ENCODE measurements around the gene LHX3.
"Not testable (repeated sequence)": the region's sequence is repeated elsewhere in the genome, so short reads cannot be mapped to it uniquely, and the experiment has no call there.

LHX3 gene

GRCh38 chr9:136241542-136241941 lies 36.6 kb upstream of the LHX3 start:
- no peak for DNase-seq (ENCODE audit: low spot score)

GRCh38 chr9:136240941-136241340 lies 36.0 kb upstream of the LHX3 start:
- DNase-seq (ENCODE audit: low spot score), result no peak

GRCh38 chr9:136239983-136240330 lies 35.0 kb upstream of the LHX3 start:
- DNase-seq (ENCODE audit: low spot score), result no peak

GRCh38 chr9:136239135-136239982 lies 34.4 kb upstream of the LHX3 start:
- no peak for DNase-seq (ENCODE audit: low spot score)

GRCh38 chr9:136238342-136238732 lies 33.4 kb upstream of the LHX3 start:
- no peak for DNase-seq (ENCODE audit: low spot score)

GRCh38 chr9:136237486-136238341 lies 32.8 kb upstream of the LHX3 start:
- DNase-seq (ENCODE audit: low spot score), result no peak

GRCh38 chr9:136236471-136237410 lies 31.8 kb upstream of the LHX3 start:
- not testable (repeated sequence) for DNase-seq (ENCODE audit: low spot score)

GRCh38 chr9:136235709-136236455 lies 31.0 kb upstream of the LHX3 start:
- no peak for DNase-seq (ENCODE audit: low spot score)

GRCh38 chr9:136235171-136235570 lies 30.2 kb upstream of the LHX3 start:
- DNase-seq (ENCODE audit: low spot score), result no peak

- no peak for DNase-seq (ENCODE audit: low spot score)
Observed at GRCh38 chr9:136234597-136234996, 29.7 kb upstream of the LHX3 start.

GRCh38 chr9:136233868-136234267 lies 28.9 kb upstream of the LHX3 start:
- DNase-seq (ENCODE audit: low spot score), result no peak

GRCh38 chr9:136233411-136233810 lies 28.5 kb upstream of the LHX3 start:
- DNase-seq (ENCODE audit: low spot score), result no peak

GRCh38 chr9:136232969-136233368 lies 28.0 kb upstream of the LHX3 start:
- no peak for DNase-seq (ENCODE audit: low spot score)

- no peak for DNase-seq (ENCODE audit: low spot score)
Observed at GRCh38 chr9:136231478-136232297, 26.8 kb upstream of the LHX3 start.

- DNase-seq (ENCODE audit: low spot score), result no peak
Observed at GRCh38 chr9:136230773-136231172, 25.8 kb upstream of the LHX3 start.

- no peak for DNase-seq (ENCODE audit: low spot score)
Observed at GRCh38 chr9:136230365-136230764, 25.4 kb upstream of the LHX3 start.

- DNase-seq (ENCODE audit: low spot score), result peak; percentile 29
Observed at GRCh38 chr9:136229096-136230065, 24.5 kb upstream of the LHX3 start.

GRCh38 chr9:136228107-136228875 lies 23.4 kb upstream of the LHX3 start:
- DNase-seq (ENCODE audit: low spot score), result no peak
